GM12878 (cell line): Measurements from ENCODE around the gene SLFN14. TPM values are rescaled to one million over a fixed set of nuclear protein-coding genes. Genes with fewer than 3 reads are reported as not detected.

Experiments used
- ATAC-seq: fragments of 200-7000 bp; cut with Tn5 transposase; 3 replicates; pipeline ENCODE4 v1.9.1; 2020; ENCODE audit warnings: mild to moderate bottlenecking, moderate library complexity
- BruUV-seq: library from RNA; stranded (reverse); fragments of 400-500 nt; replicated peaks from 2 replicates; lab custom pipeline; 2021; lab: Mats Ljungman, UMichigan
- CTCF ChIA-PET: fragments of 300-600 bp; sonication (Branson Sonifier 250); formaldehyde crosslinking; extraction: SDS; loops from one replicate; lab custom pipeline; 2021; ENCODE audit warnings: inconsistent platforms; lab: Yijun Ruan, JAX
- POLR2A ChIA-PET: fragments of 350-600 bp; formaldehyde crosslinking; extraction: SDS; loops from one replicate; lab custom pipeline; 2021; ENCODE audit warnings: inconsistent platforms; lab: Charles Lee
- RAD21 ChIA-PET: fragments of 300-600 bp; sonication (Branson Sonifier 250); formaldehyde crosslinking; loops from one replicate; lab custom pipeline; 2023; ENCODE audit warnings: antibody characterized with exemption; ENCODE audit not compliant: unreplicated experiment; lab: Charles Lee
- SMC1A ChIA-PET: fragments of 300-600 bp; sonication (Branson Sonifier 250); formaldehyde crosslinking; loops from one replicate; lab custom pipeline; 2023; ENCODE audit not compliant: unreplicated experiment, uncharacterized antibody; lab: Charles Lee
- DNase-seq: peaks from one replicate; pipeline ENCODE4 v3.0.0-alpha.2; 2011; ENCODE audit warnings: low read depth, low spot score
- FAIRE-seq: peaks from 3 replicates; lab custom pipeline; 2011; peaks lifted over from hg19 to GRCh38; lab: Jason Lieb, UNC
- H2AFZ ChIP-seq: 2 replicates; pipeline ENCODE4 v1.6.0; 2011; ENCODE audit warnings: low read depth, low read length, control low read depth; ENCODE audit not compliant: control insufficient read depth
- H3K27ac ChIP-seq: 2 replicates; pipeline ENCODE4 v1.5.1; 2011; ENCODE audit warnings: control low read depth; ENCODE audit not compliant: control insufficient read depth, insufficient read depth
- H3K27me3 ChIP-seq, 2 experiments: replicated peaks in 1 of 2; 2 replicates each; pipeline versions ENCODE4 v1.6.0 to v1.6.1; 2011; ENCODE audit warnings: low read length in 1 of 2; ENCODE audit not compliant: control insufficient read depth in 2 of 2, insufficient read depth in 2 of 2
- H3K36me3 ChIP-seq, 2 experiments: 2 replicates each; pipeline ENCODE4 v1.5.1; 2011; ENCODE audit warnings: low read length in 1 of 2; ENCODE audit not compliant: control insufficient read depth in 2 of 2, insufficient read depth in 2 of 2
- H3K4me1 ChIP-seq: 2 replicates; pipeline ENCODE4 v1.6.1; 2011; ENCODE audit warnings: mild to moderate bottlenecking, low read length, moderate library complexity, mixed read lengths; ENCODE audit not compliant: control insufficient read depth, insufficient read depth
- H3K4me2 ChIP-seq: 2 replicates; pipeline ENCODE4 v1.6.0; 2011; ENCODE audit warnings: control low read depth; ENCODE audit not compliant: control insufficient read depth, insufficient read depth
- H3K4me3 ChIP-seq: fragments of 200-600 bp; sonication (generic); 2 replicates; pipeline ENCODE4 v1.5.1; 2016
- H3K79me2 ChIP-seq: 2 replicates; pipeline ENCODE4 v1.6.0; 2011; ENCODE audit warnings: low read length; ENCODE audit not compliant: control insufficient read depth, insufficient read depth
- H3K9ac ChIP-seq: 2 replicates; pipeline ENCODE4 v1.8.0; 2011; ENCODE audit warnings: low read length, control low read depth, mixed read lengths; ENCODE audit not compliant: control insufficient read depth, insufficient read depth
- H3K9me3 ChIP-seq: replicated peaks from 3 replicates; pipeline ENCODE4 v1.5.1; 2011; ENCODE audit warnings: mild to moderate bottlenecking, low read length; ENCODE audit not compliant: control insufficient read depth, insufficient read depth
- H4K20me1 ChIP-seq: 2 replicates; pipeline ENCODE4 v1.6.0; 2011; ENCODE audit not compliant: control insufficient read depth, insufficient read depth
- JUND ChIP-seq: IDR thresholded peaks from 2 replicates; pipeline ENCODE4 v1.6.1; 2012; ENCODE audit warnings: low read depth, mild to moderate bottlenecking, low read length, improper control_type of control experiment, moderate library complexity
- KLF5 ChIP-seq: fragments of 450-650 bp; IDR thresholded peaks from 2 replicates; pipeline ENCODE4 v1.6.1; 2014; ENCODE audit warnings: mild to moderate bottlenecking; ENCODE audit not compliant: partially characterized antibody
- NBN ChIP-seq: fragments of 450-650 bp; IDR thresholded peaks from 2 replicates; pipeline ENCODE4 v1.6.1; 2016
- SPI1 ChIP-seq: IDR thresholded peaks from 2 replicates; pipeline ENCODE4 v1.6.1; 2011; ENCODE audit warnings: low read depth, mild to moderate bottlenecking, low read length, moderate library complexity, borderline replicate concordance; ENCODE audit not compliant: insufficient read depth
- WRNIP1 ChIP-seq: IDR thresholded peaks from 2 replicates; pipeline ENCODE4 v1.6.1; 2011; ENCODE audit warnings: low read depth, low read length, improper control_type of control experiment, borderline replicate concordance
- ZZZ3 ChIP-seq: IDR thresholded peaks from 2 replicates; pipeline ENCODE4 v1.6.1; 2011; ENCODE audit warnings: low read depth; ENCODE audit not compliant: control insufficient read depth, insufficient read length
- WGBS: methylation state at CpG from one replicate; pipeline ENCODE4 v1.1.6; 2016; ENCODE audit warnings: low lambda C conversion rate; ENCODE audit not compliant: insufficient replicate concordance, insufficient coverage; ENCODE audit errors: missing lambda C conversion rate; 5-methylcytosine and 5-hydroxymethylcytosine counted together
- in situ Hi-C: fragments of 300-500 bp; cut with MboI; formaldehyde crosslinking; loops from 9 replicates; pipeline ENCODE4 v1.14.3; 2018; ENCODE audit warnings: mixed read lengths
- intact Hi-C: fragments of 100-400 bp; cut with micrococcal nuclease; formaldehyde crosslinking; loops from one replicate; pipeline ENCODE4 v1.14.2; 2022; ENCODE audit not compliant: unreplicated experiment
- polyA plus RNA-seq, 11 experiments: library from polyadenylated mRNA; depleted of rRNA in 4 of 11; unstranded in 6 of 11; stranded (reverse) in 5 of 11; fragments of >200 nt; fragmentation: Nextera tagmentation in 4 of 11; fragmentation: Illumina TruSeq in 1 of 11; extraction: Ambion mirVana in 4 of 11; extraction: Trizol in 1 of 11; gene quantifications; 1 replicate in 1 of 11; 2 replicates in 10 of 11; pipeline versions ENCODE4 v1.2.1 to v1.2.3, GENCODE V29; 2011 to 2016; ENCODE audit warnings: inconsistent platforms in 2 of 11, missing spikeins in 2 of 11, low read depth in 1 of 11
- total RNA-seq, 4 experiments: library from RNA; depleted of rRNA in 3 of 4; stranded (reverse); fragments of >200 nt in 3 of 4; fragmentation: Illumina TruSeq in 1 of 4; extraction: Trizol in 1 of 4; gene quantifications; 2 replicates each; pipeline versions ENCODE4 v1.2.1 to v1.2.3, GENCODE V29; 2013 to 2021
- TF ChIP-seq, protein P1 (sequence below): fragments of 450-650 bp; conservative IDR thresholded peaks from 2 replicates; pipeline ENCODE4 v1.6.1; 2017; ENCODE audit warnings: mild to moderate bottlenecking, moderate library complexity

SLFN14 gene
- total and polyA plus RNA-seq, 10 of the 15 experiments (the other 5 are each of a cell fraction or from before 2014, with no cell fraction given), result 0.06 to 0.11 (median 0.06) TPM; not detected in 7

DNA sequence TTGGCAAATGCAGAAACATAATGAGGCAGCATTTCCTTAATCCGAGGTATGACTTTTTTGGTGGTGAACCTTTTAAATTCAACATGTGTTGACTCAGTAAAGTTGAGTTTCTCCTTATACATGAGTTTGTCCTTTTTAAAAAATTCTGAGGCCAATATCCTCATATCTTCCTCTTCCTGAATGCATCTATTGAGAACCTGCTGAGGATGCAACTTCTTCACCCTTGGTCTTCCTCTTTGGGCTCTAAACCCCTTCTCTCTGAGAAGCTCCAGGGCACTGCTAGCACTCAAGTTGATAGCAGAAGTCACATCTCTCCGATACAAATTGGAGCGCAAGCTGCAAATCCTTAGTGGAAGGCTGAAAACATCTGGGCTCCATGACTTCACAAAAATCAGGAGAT, 3.3 kb downstream of the SLFN14 start:
- ChIA-PET CTCF (no interaction called here), SMC1A (interaction anchor here (0.8 kb wide), 1 partner anchor 19 kb away, joined by 3 read pairs; no protein-coding TSS in a partner anchor), POLR2A (no interaction called here), RAD21 (no interaction called here)
- 82% methylated on average over 3 of the region's 3 CpGs for WGBS
- Histone ChIP-seq H3K4me2 (no peak overlapping the region), H3K79me2 (no peaks in the 10 kb centered on the region), H3K4me3 (no peak overlapping the region), H3K36me3 (no peaks in the 10 kb centered on the region; a peak in 1 of 4 replicates), H2AFZ (no peak overlapping the region), H4K20me1 (no peaks in the 10 kb centered on the region), H3K4me1 (no peaks in the 10 kb centered on the region), H3K27ac (no peak overlapping the region), H3K9me3 (no peaks in the 10 kb centered on the region), H3K9ac (no peak overlapping the region), H3K27me3 (no peaks in the 10 kb centered on the region)
- BruUV-seq, result no TSS peak
- DNase-seq (no peak), ATAC-seq (no peak), FAIRE-seq (no peak)
- TF ChIP-seq ZZZ3 (no peak), SPI1 (no peak), KLF5 (no peak), WRNIP1 (no peak), JUND (no peak), NBN (no peak)
- TF ChIP-seq, protein P1, sequence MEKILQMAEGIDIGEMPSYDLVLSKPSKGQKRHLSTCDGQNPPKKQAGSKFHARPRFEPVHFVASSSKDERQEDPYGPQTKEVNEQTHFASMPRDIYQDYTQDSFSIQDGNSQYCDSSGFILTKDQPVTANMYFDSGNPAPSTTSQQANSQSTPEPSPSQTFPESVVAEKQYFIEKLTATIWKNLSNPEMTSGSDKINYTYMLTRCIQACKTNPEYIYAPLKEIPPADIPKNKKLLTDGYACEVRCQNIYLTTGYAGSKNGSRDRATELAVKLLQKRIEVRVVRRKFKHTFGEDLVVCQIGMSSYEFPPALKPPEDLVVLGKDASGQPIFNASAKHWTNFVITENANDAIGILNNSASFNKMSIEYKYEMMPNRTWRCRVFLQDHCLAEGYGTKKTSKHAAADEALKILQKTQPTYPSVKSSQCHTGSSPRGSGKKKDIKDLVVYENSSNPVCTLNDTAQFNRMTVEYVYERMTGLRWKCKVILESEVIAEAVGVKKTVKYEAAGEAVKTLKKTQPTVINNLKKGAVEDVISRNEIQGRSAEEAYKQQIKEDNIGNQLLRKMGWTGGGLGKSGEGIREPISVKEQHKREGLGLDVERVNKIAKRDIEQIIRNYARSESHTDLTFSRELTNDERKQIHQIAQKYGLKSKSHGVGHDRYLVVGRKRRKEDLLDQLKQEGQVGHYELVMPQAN, result no peak
- in situ Hi-C loops, result loop anchor here (5.0 kb wide), 1 partner anchor 50 kb away; no protein-coding TSS in a partner anchor
- intact Hi-C loops, result loop anchor here (5.0 kb wide), 1 partner anchor 190 kb away; no protein-coding TSS in a partner anchor
